ENCODE results near the gene SLC4A11. TPM values are rescaled to one million over a fixed set of nuclear protein-coding genes. Genes with fewer than 3 reads are reported as not detected.

Gene SLC4A11
- total RNA-seq, 1 experiment from 2014 or later: 4.9 TPM

- DNase-seq: peak; percentile 84
These were observed 1.1 kb upstream of the SLC4A11 start for GRCh38 chr20:3239867-3240775.

GRCh38 chr20:3238616-3239025 lies 369 bp downstream of the SLC4A11 start:
- peak overlapping the region; percentile 76 for H3K4me3 ChIP-seq (ENCODE audit: insufficient read depth, low read depth, low read length)
- H3K27me3 ChIP-seq (ENCODE audit: control insufficient read depth, insufficient read depth, low read length): peaks cover 51% of the 10 kb centered on the region
- no peaks in the 10 kb centered on the region; the same call in 1 of the 2 replicates for H3K36me3 ChIP-seq (replicated peaks; ENCODE audit: control insufficient read depth, insufficient read depth, low read length)
- DNase-seq: peak; percentile 91

More at GRCh38 chr20:3239867-3240775, 1.1 kb upstream of the SLC4A11 start:
- Histone ChIP-seq H3K27me3 (ENCODE audit: control insufficient read depth, insufficient read depth, low read length) (peaks cover 49% of the 10 kb centered on the region), H3K4me3 (ENCODE audit: insufficient read depth, low read depth, low read length) (peak overlapping the region; percentile 76), H3K36me3 (replicated peaks; ENCODE audit: control insufficient read depth, insufficient read depth, low read length) (no peaks in the 10 kb centered on the region)

- H3K27me3 ChIP-seq (ENCODE audit: control insufficient read depth, insufficient read depth, low read length): peaks cover 51% of the 10 kb centered on the region
- H3K36me3 ChIP-seq (replicated peaks; ENCODE audit: control insufficient read depth, insufficient read depth, low read length): no peaks in the 10 kb centered on the region; the same call in 1 of the 2 replicates
- peak overlapping the region; percentile 76 for H3K4me3 ChIP-seq (ENCODE audit: insufficient read depth, low read depth, low read length)
- DNase-seq: peak; percentile 87
These were observed 903 bp downstream of the SLC4A11 start for GRCh38 chr20:3237958-3238615.

- H3K27me3 ChIP-seq (ENCODE audit: control insufficient read depth, insufficient read depth, low read length): peaks cover 51% of the 10 kb centered on the region
- H3K4me3 ChIP-seq (ENCODE audit: insufficient read depth, low read depth, low read length): peak overlapping the region; percentile 76; the same call in 1 of the 2 replicates
- peaks cover 2% of the 10 kb centered on the region for H3K36me3 ChIP-seq (replicated peaks; ENCODE audit: control insufficient read depth, insufficient read depth, low read length)
- DNase-seq: peak; percentile 51
These were observed 1.7 kb downstream of the SLC4A11 start for GRCh38 chr20:3237011-3237957.

- DNase-seq: no peak
- H3K27me3 ChIP-seq (ENCODE audit: control insufficient read depth, insufficient read depth, low read length): peaks cover 43% of the 10 kb centered on the region
- no peak overlapping the region for H3K4me3 ChIP-seq (ENCODE audit: insufficient read depth, low read depth, low read length)
- H3K36me3 ChIP-seq (replicated peaks; ENCODE audit: control insufficient read depth, insufficient read depth, low read length): peaks cover 4% of the 10 kb centered on the region
These were observed 3.2 kb downstream of the SLC4A11 start for GRCh38 chr20:3235666-3236324.

- Histone ChIP-seq H3K27me3 (ENCODE audit: control insufficient read depth, insufficient read depth, low read length) (peaks cover 27% of the 10 kb centered on the region), H3K36me3 (replicated peaks; ENCODE audit: control insufficient read depth, insufficient read depth, low read length) (peaks cover 4% of the 10 kb centered on the region), H3K4me3 (ENCODE audit: insufficient read depth, low read depth, low read length) (no peak overlapping the region)
- no peak for DNase-seq
These were observed 4.9 kb downstream of the SLC4A11 start for GRCh38 chr20:3233991-3234498.

GRCh38 chr20:3233131-3233990 lies 5.6 kb downstream of the SLC4A11 start:
- H3K4me3 ChIP-seq (ENCODE audit: insufficient read depth, low read depth, low read length): no peak overlapping the region

GRCh38 chr20:3231889-3232588 lies 7.0 kb downstream of the SLC4A11 start:
- DNase-seq: no peak
- Histone ChIP-seq H3K27me3 (ENCODE audit: control insufficient read depth, insufficient read depth, low read length) (peaks cover 9% of the 10 kb centered on the region), H3K4me3 (ENCODE audit: insufficient read depth, low read depth, low read length) (no peak overlapping the region), H3K36me3 (replicated peaks; ENCODE audit: control insufficient read depth, insufficient read depth, low read length) (peaks cover 6% of the 10 kb centered on the region)

More at GRCh38 chr20:3233131-3233990, 5.6 kb downstream of the SLC4A11 start:
- DNase-seq: no peak
- H3K36me3 ChIP-seq (replicated peaks; ENCODE audit: control insufficient read depth, insufficient read depth, low read length): peaks cover 4% of the 10 kb centered on the region
- H3K27me3 ChIP-seq (ENCODE audit: control insufficient read depth, insufficient read depth, low read length): peaks cover 22% of the 10 kb centered on the region

- Histone ChIP-seq H3K4me3 (ENCODE audit: insufficient read depth, low read depth, low read length) (no peak overlapping the region), H3K27me3 (ENCODE audit: control insufficient read depth, insufficient read depth, low read length) (peaks cover 3% of the 10 kb centered on the region; the same call in 1 of the 2 replicates), H3K36me3 (replicated peaks; ENCODE audit: control insufficient read depth, insufficient read depth, low read length) (peaks cover 9% of the 10 kb centered on the region)
- no peak for DNase-seq
These were observed 7.9 kb downstream of the SLC4A11 start for GRCh38 chr20:3231116-3231515.

GRCh38 chr20:3229798-3230197 lies 9.2 kb downstream of the SLC4A11 start:
- no peaks in the 10 kb centered on the region for H3K27me3 ChIP-seq (ENCODE audit: control insufficient read depth, insufficient read depth, low read length)
- peaks cover 9% of the 10 kb centered on the region for H3K36me3 ChIP-seq (replicated peaks; ENCODE audit: control insufficient read depth, insufficient read depth, low read length)
- DNase-seq: no peak
- H3K4me3 ChIP-seq (ENCODE audit: insufficient read depth, low read depth, low read length): no peak overlapping the region

GRCh38 chr20:3229158-3229557 lies 9.8 kb downstream of the SLC4A11 start:
- no peaks in the 10 kb centered on the region for H3K27me3 ChIP-seq (ENCODE audit: control insufficient read depth, insufficient read depth, low read length)
- H3K4me3 ChIP-seq (ENCODE audit: insufficient read depth, low read depth, low read length): no peak overlapping the region
- peaks cover 9% of the 10 kb centered on the region for H3K36me3 ChIP-seq (replicated peaks; ENCODE audit: control insufficient read depth, insufficient read depth, low read length)
- no peak for DNase-seq

- H3K4me3 ChIP-seq (ENCODE audit: insufficient read depth, low read depth, low read length): no peak overlapping the region
- peaks cover 9% of the 10 kb centered on the region for H3K36me3 ChIP-seq (replicated peaks; ENCODE audit: control insufficient read depth, insufficient read depth, low read length)
- H3K27me3 ChIP-seq (ENCODE audit: control insufficient read depth, insufficient read depth, low read length): no peaks in the 10 kb centered on the region
- DNase-seq: no peak
These were observed 10.3 kb downstream of the SLC4A11 start for GRCh38 chr20:3228750-3229032.
